ENCODE measurements around the gene CD160. TPM values are rescaled to one million over a fixed set of nuclear protein-coding genes. Genes with fewer than 3 reads are reported as not detected.

CD160 gene
- total RNA-seq, 1 experiment from 2014 or later: not detected

GRCh38 chr1:145690587-145691558 is 28.4 kb upstream of the CD160 start:
- H4K20me1 ChIP-seq (ENCODE audit: insufficient read depth, low read depth, low read length): no peaks in the 10 kb centered on the region
- DNase-seq: no peak
- H3K27ac ChIP-seq (ENCODE audit: low read length): no peak overlapping the region
- H3K79me2 ChIP-seq (ENCODE audit: low read length): no peaks in the 10 kb centered on the region
- no peaks in the 10 kb centered on the region for H3K27me3 ChIP-seq (ENCODE audit: low read length)
- no peak overlapping the region for H3K4me2 ChIP-seq (ENCODE audit: low read depth, low read length, poor library complexity, severe bottlenecking)
- H3K4me3 ChIP-seq (ENCODE audit: low read length): no peak overlapping the region
- no peaks in the 10 kb centered on the region for H3K36me3 ChIP-seq (ENCODE audit: insufficient read depth, low read length)
- H3K9ac ChIP-seq (ENCODE audit: low read length): no peak overlapping the region
- H3K9me2 ChIP-seq (replicated peaks; ENCODE audit: insufficient read depth, low read length): no peaks in the 10 kb centered on the region
- H2AFZ ChIP-seq (ENCODE audit: low read length): no peak overlapping the region
- no peaks in the 10 kb centered on the region for H3K4me1 ChIP-seq (ENCODE audit: low read length)
- no peaks in the 10 kb centered on the region for H3K9me3 ChIP-seq (ENCODE audit: low read length)

GRCh38 chr1:145692785-145693443 is 26.4 kb upstream of the CD160 start:
- H3K27me3 ChIP-seq (ENCODE audit: low read length): no peaks in the 10 kb centered on the region
- no peaks in the 10 kb centered on the region for H3K9me2 ChIP-seq (replicated peaks; ENCODE audit: insufficient read depth, low read length)
- H3K36me3 ChIP-seq (ENCODE audit: insufficient read depth, low read length): no peaks in the 10 kb centered on the region
- H3K9me3 ChIP-seq (ENCODE audit: low read length): no peaks in the 10 kb centered on the region
- H2AFZ ChIP-seq (ENCODE audit: low read length): no peak overlapping the region
- no peak overlapping the region for H3K4me3 ChIP-seq (ENCODE audit: low read length)
- no peak overlapping the region for H3K4me2 ChIP-seq (ENCODE audit: low read depth, low read length, poor library complexity, severe bottlenecking)
- H3K9ac ChIP-seq (ENCODE audit: low read length): no peak overlapping the region
- H3K27ac ChIP-seq (ENCODE audit: low read length): no peak overlapping the region
- no peaks in the 10 kb centered on the region for H3K4me1 ChIP-seq (ENCODE audit: low read length)
- H4K20me1 ChIP-seq (ENCODE audit: insufficient read depth, low read depth, low read length): no peaks in the 10 kb centered on the region
- no peak for DNase-seq
- H3K79me2 ChIP-seq (ENCODE audit: low read length): no peaks in the 10 kb centered on the region

GRCh38 chr1:145695821-145696629 is 23.3 kb upstream of the CD160 start:
- Histone ChIP-seq H3K4me1 (ENCODE audit: low read length) (no peaks in the 10 kb centered on the region), H3K27ac (ENCODE audit: low read length) (no peak overlapping the region), H3K4me2 (ENCODE audit: low read depth, low read length, poor library complexity, severe bottlenecking) (no peak overlapping the region), H3K4me3 (ENCODE audit: low read length) (no peak overlapping the region), H3K9me2 (replicated peaks; ENCODE audit: insufficient read depth, low read length) (no peaks in the 10 kb centered on the region), H2AFZ (ENCODE audit: low read length) (no peak overlapping the region), H3K79me2 (ENCODE audit: low read length) (no peaks in the 10 kb centered on the region), H3K9ac (ENCODE audit: low read length) (no peak overlapping the region), H3K36me3 (ENCODE audit: insufficient read depth, low read length) (no peaks in the 10 kb centered on the region), H4K20me1 (ENCODE audit: insufficient read depth, low read depth, low read length) (no peaks in the 10 kb centered on the region), H3K9me3 (ENCODE audit: low read length) (no peaks in the 10 kb centered on the region), H3K27me3 (ENCODE audit: low read length) (no peaks in the 10 kb centered on the region)
- DNase-seq: no peak

- Histone ChIP-seq H3K27me3 (ENCODE audit: low read length) (no peaks in the 10 kb centered on the region), H3K4me1 (ENCODE audit: low read length) (no peaks in the 10 kb centered on the region)
- DNase-seq: no peak
Measured at GRCh38 chr1:145696630-145696960, 22.7 kb upstream of the CD160 start.

GRCh38 chr1:145701306-145701862 is 17.9 kb upstream of the CD160 start:
- H2AFZ ChIP-seq (ENCODE audit: low read length): no peak overlapping the region
- no peaks in the 10 kb centered on the region for H3K27me3 ChIP-seq (ENCODE audit: low read length)
- H3K79me2 ChIP-seq (ENCODE audit: low read length): no peaks in the 10 kb centered on the region
- H3K27ac ChIP-seq (ENCODE audit: low read length): no peak overlapping the region
- H3K4me3 ChIP-seq (ENCODE audit: low read length): no peak overlapping the region
- no peaks in the 10 kb centered on the region for H3K36me3 ChIP-seq (ENCODE audit: insufficient read depth, low read length)
- H3K4me2 ChIP-seq (ENCODE audit: low read depth, low read length, poor library complexity, severe bottlenecking): no peak overlapping the region
- DNase-seq: no peak
- H3K4me1 ChIP-seq (ENCODE audit: low read length): peaks cover 3% of the 10 kb centered on the region
- no peaks in the 10 kb centered on the region for H3K9me2 ChIP-seq (replicated peaks; ENCODE audit: insufficient read depth, low read length)
- H3K9me3 ChIP-seq (ENCODE audit: low read length): no peaks in the 10 kb centered on the region
- no peaks in the 10 kb centered on the region for H4K20me1 ChIP-seq (ENCODE audit: insufficient read depth, low read depth, low read length)
- no peak overlapping the region for H3K9ac ChIP-seq (ENCODE audit: low read length)

More at GRCh38 chr1:145696630-145696960, 22.7 kb upstream of the CD160 start:
- Histone ChIP-seq H3K27ac (ENCODE audit: low read length) (no peak overlapping the region), H3K36me3 (ENCODE audit: insufficient read depth, low read length) (no peaks in the 10 kb centered on the region), H3K4me2 (ENCODE audit: low read depth, low read length, poor library complexity, severe bottlenecking) (no peak overlapping the region), H3K9me2 (replicated peaks; ENCODE audit: insufficient read depth, low read length) (no peaks in the 10 kb centered on the region), H3K4me3 (ENCODE audit: low read length) (no peak overlapping the region), H3K9me3 (ENCODE audit: low read length) (no peaks in the 10 kb centered on the region), H2AFZ (ENCODE audit: low read length) (no peak overlapping the region), H4K20me1 (ENCODE audit: insufficient read depth, low read depth, low read length) (no peaks in the 10 kb centered on the region), H3K79me2 (ENCODE audit: low read length) (no peaks in the 10 kb centered on the region), H3K9ac (ENCODE audit: low read length) (no peak overlapping the region)

- no peak overlapping the region for H3K27ac ChIP-seq (ENCODE audit: low read length)
- H3K36me3 ChIP-seq (ENCODE audit: insufficient read depth, low read length): no peaks in the 10 kb centered on the region
- DNase-seq: no peak
- no peak overlapping the region for H2AFZ ChIP-seq (ENCODE audit: low read length)
- no peak overlapping the region for H3K4me3 ChIP-seq (ENCODE audit: low read length)
- H3K9ac ChIP-seq (ENCODE audit: low read length): no peak overlapping the region
- H4K20me1 ChIP-seq (ENCODE audit: insufficient read depth, low read depth, low read length): no peaks in the 10 kb centered on the region
- no peaks in the 10 kb centered on the region for H3K27me3 ChIP-seq (ENCODE audit: low read length)
- no peaks in the 10 kb centered on the region for H3K9me3 ChIP-seq (ENCODE audit: low read length)
- peaks cover 3% of the 10 kb centered on the region for H3K4me1 ChIP-seq (ENCODE audit: low read length)
- H3K9me2 ChIP-seq (replicated peaks; ENCODE audit: insufficient read depth, low read length): no peaks in the 10 kb centered on the region
- H3K4me2 ChIP-seq (ENCODE audit: low read depth, low read length, poor library complexity, severe bottlenecking): no peak overlapping the region
- no peaks in the 10 kb centered on the region for H3K79me2 ChIP-seq (ENCODE audit: low read length)
Measured at GRCh38 chr1:145702052-145702451, 17.2 kb upstream of the CD160 start.

GRCh38 chr1:145702826-145703225 is 16.5 kb upstream of the CD160 start:
- Histone ChIP-seq H3K4me2 (ENCODE audit: low read depth, low read length, poor library complexity, severe bottlenecking) (no peak overlapping the region), H3K79me2 (ENCODE audit: low read length) (no peaks in the 10 kb centered on the region), H3K4me1 (ENCODE audit: low read length) (peaks cover 3% of the 10 kb centered on the region), H3K27me3 (ENCODE audit: low read length) (no peaks in the 10 kb centered on the region), H4K20me1 (ENCODE audit: insufficient read depth, low read depth, low read length) (no peaks in the 10 kb centered on the region), H2AFZ (ENCODE audit: low read length) (no peak overlapping the region), H3K9me3 (ENCODE audit: low read length) (no peaks in the 10 kb centered on the region), H3K9ac (ENCODE audit: low read length) (no peak overlapping the region), H3K4me3 (ENCODE audit: low read length) (no peak overlapping the region), H3K27ac (ENCODE audit: low read length) (no peak overlapping the region), H3K9me2 (replicated peaks; ENCODE audit: insufficient read depth, low read length) (no peaks in the 10 kb centered on the region), H3K36me3 (ENCODE audit: insufficient read depth, low read length) (no peaks in the 10 kb centered on the region)
- no peak for DNase-seq
